CD4-positive, alpha-beta T cell treated with Interleukin-17A for 4 hours (primary cell): ENCODE results near the gene GCA.

Source experiments
- DNase-seq: peaks from one replicate; pipeline ENCODE4 v3.0.0-alpha.2; 2020; ENCODE audit warnings: mixed read lengths

GCA gene

GRCh38 chr2:162328424-162329157, 15.3 kb upstream of the GCA start:
- no peak for DNase-seq

GRCh38 chr2:162330881-162331280, 13.1 kb upstream of the GCA start:
- no peak for DNase-seq

DNA sequence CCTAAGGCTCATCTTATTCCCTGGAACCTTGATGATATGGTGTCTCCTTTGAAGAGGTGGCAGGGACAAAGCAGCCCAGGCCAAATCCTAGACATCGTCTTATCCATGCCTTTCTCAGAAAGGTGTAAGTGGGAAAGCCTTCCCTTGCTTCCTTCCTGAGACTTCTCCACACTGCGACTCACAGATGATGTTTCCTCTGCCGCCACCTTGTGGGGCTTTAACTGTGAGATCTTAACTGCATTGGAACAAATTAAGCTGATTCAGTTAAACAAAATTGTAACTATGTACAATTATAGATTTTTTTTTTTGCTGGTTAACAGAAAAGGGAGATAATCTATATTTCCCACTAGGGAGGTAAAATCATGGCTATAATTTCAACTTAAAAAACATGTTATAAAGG, 10.0 kb upstream of the GCA start:
- peak; percentile 46 for DNase-seq

- no peak for DNase-seq
Observed at GRCh38 chr2:162337868-162338267, 6.1 kb upstream of the GCA start.

GRCh38 chr2:162340822-162341221, 3.1 kb upstream of the GCA start:
- DNase-seq: no peak

DNA sequence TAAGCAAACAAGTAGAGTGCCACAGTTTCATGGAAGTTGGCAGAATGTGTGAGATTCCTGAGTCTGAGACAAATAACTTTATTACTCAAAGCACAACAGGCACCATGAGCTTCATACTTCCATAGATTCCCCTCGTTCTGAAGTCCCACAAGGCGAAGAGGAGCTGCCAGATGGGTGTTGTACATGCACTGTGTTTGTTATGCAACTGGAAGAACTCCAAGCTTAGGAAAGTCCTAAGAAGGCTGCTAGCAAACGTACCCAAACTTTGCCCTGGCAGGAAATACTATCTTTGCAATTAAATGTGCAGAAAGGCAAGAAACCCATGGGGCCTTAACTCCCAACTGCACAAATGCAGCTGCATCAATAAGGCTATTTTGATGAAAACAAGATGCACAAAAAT, 1.6 kb upstream of the GCA start:
- no peak for DNase-seq

DNA sequence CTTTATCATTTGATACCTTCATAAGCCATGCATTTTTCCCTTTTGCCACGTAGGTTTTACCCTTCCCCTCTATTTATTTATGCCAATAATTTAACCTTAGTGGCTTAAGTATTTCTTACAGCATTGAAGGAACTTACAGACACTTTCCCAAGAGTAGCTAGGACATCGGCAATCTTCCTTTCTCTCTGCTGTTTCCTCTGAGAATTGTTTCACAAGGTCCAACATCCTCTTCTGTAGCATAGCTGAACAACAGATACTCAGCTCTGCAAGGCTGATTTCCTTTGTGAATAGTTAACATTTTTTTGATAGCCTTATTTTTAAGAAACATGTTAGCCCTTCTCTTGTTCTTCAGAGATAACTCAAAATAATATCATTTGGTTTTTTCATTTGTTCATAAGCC, 1.1 kb upstream of the GCA start:
- DNase-seq: no peak

GRCh38 chr2:162343492-162343823, 474 bp upstream of the GCA start:
- no peak for DNase-seq

DNA sequence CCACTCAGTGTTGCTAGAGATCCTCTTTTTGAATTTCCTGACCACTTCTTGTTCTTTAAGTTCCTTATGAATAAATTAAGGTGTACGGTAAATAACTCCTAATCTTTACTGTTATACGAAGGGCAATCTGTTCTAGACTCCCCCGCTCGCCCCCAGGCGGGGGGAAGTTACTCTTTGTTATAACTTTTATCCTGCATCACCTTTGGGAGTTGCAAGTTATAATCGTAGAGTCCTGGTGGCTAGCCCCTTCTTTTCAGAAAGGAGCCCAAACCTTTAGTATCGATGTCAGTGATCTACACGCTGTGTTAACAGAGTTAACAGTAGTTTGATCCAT, 652 bp downstream of the GCA start:
- peak; percentile 22 for DNase-seq

GRCh38 chr2:162365392-162365791, 21.5 kb downstream of the GCA start:
- no peak for DNase-seq

DNA sequence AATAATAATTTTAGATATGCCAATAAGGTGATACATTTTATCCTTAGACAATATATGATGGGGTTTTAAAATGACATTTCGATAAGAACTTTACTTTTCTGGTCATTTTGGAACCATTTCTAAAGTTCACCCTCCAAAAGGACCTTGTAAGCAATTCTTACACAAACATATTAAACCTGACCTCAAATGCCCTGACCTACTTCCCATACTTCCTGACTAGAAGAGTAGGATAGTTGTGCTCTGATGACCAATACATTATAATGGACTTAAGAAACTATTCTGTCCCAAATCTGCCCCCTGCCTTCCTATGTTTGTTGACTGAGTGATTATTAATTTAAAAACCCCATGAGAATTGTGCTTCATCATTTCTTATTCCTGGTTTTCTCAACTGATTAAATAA, 24.6 kb downstream of the GCA start:
- no peak for DNase-seq

GRCh38 chr2:162369551-162369950, 25.6 kb downstream of the GCA start:
- no peak for DNase-seq

DNA sequence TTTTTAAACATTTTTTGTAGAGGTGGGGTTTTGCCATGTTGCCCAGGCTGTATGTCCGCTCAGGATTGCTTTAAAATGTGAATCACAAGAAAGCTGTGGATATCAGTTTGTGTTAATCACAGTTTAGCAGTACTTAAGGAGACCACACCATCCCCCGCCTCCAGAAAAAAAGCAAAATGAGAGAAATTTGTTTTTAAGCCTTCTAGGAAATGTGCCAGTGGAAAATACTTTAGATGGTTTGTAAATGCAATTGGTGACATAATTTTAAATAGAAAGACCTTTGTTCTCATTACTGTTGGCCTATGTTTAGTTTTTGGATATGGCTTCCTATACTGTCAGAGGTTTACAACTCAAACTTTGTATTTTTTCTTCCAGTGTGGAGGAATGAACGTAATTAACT, 27.0 kb downstream of the GCA start:
- no peak for DNase-seq

DNA sequence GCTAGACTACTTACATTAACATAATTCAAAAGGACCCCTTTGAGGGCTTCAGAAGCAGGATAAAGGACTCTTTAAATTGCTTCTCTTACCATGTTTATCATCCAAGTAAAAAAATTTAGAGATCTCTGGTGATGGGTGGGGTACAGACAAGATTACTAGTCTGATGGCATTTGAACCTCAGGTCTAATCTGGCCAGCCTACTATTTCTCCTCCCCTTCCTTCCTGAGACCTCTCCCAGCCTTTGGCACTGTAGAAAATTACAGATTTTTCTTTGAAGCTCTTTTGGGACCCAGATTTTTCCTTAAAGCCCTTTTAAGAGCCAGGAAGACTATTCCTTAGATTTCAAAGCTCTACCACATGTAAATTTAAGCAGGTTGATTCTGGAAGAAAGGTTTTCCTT, 28.9 kb downstream of the GCA start:
- DNase-seq: no peak

DNA sequence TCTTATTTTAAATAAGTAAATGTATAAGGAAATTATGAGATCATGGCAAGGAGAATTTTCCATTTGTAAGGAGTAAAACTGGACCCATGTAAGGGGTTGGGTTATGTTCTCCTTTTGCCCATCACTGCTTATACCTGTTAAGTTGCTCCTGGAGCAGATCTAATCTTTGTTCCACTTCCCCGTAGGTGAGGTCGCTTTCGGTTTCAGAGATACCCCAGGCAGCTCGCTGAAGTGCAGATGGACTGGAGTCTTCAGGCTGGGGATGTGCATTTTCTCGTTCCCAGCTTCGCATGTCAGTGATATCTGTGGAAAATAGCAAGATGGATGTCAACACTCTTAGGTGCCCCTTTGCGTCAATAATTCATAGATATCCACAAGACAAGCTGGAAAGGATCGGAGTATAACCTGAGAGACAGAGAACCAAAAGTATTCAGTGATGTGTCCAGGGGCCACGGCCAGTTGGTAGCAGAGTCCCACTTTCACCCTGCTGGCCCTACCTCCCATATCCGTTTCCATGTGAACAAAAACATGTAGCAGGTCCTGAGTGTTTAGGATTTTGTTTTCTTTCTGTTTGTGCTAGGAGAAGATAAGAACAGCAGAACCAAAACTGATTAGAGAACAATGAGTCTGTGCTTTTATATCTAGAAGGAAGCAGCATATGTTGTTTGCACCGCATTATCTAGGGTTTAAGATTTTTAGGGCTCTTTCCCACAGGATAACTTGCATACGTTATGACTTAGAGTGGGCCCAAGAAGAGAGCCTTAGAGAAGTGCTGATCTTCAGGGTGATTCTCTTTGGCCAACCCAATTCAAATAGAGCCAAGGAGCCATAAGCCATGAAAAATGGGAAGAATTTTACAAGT, 36.0 kb downstream of the GCA start:
- no peak for DNase-seq

- no peak for DNase-seq
Observed at GRCh38 chr2:162381851-162382250, 37.9 kb downstream of the GCA start.

DNA sequence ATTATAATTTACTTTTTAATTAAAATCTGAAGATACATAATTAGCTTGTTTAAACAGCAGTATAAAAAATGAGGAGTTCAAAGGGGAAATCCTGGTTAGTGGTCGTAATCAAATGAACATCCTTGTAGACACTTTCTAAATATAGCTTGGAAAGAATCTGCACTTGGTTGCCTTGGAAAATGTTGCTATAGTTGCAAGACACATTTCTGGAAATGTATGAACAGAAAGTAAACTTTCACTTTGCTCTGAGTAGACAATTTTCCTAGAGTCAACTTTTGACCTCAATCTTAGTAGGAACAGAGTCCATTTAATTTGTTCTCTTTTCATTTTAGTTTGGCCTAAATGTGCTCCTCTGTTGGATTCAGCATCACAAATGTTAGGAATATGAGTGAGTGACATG, 38.3 kb downstream of the GCA start:
- no peak for DNase-seq

GRCh38 chr2:162385536-162385935, 41.6 kb downstream of the GCA start:
- no peak for DNase-seq

DNA sequence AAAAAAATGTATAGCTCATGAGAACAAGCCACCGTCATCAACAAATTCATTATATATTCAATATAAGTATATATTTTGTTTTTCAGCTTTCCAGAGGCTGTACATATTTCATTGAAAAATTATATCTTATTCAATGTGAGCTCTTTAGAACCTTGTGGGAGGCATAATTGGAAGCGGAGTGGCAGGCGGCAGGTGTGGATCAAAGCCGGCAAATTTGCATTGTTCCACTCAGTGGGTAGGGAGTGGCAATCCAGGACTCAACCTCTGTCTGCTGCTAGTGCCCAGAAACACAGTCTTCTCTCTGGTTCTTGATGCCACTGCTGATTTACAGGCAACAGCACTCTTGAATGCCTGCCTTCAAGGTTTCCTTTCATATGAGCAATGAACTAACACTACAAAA, 46.9 kb downstream of the GCA start:
- DNase-seq: no peak

- DNase-seq: no peak
Observed at GRCh38 chr2:162400336-162400735, 56.4 kb downstream of the GCA start.

DNA sequence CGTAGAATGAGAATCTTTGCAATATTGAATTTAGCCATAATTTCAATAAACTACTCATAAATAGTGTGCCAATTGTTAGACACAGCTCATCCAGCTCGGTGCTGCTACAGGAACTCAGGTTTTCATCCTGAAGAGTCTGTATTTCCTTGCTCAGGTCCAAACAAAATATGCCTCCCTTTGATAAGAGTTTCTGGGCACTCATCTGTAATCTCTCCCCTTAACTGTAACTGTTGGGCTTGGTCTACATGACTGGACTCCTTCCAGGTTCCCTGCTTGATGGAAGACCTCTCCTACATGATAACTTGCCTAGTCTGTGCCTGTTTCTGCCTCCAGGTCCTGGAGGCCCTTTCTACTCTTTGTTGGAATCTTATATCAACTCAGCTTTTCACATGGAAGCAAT, 57.9 kb downstream of the GCA start:
- no peak for DNase-seq

DNA sequence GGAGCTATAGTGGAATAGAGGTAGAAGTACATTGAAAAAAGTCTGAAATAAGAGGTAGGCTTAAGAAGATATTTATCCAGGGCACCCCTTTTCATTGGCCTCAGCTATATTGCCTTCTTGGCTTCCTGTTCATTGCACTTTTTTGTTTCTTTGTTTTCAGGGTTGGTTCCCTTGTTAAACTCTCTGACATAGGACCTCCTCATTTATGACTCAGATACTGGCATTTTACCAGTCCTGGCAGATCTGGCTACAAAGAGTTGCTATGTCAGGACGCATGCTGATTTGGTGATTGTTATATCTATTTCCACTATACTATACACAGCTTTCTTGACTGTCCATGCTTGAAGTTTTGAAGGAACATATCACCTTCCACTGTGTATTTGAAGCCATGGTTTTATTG, 60.0 kb downstream of the GCA start:
- DNase-seq: no peak
